Activated B cell treated with CpG ODN at 0.5 μM for 24 hours (primary cell): ENCODE measurements around the gene ASPA. TPM values are rescaled to one million over a fixed set of nuclear protein-coding genes. Genes with fewer than 3 reads are reported as not detected.

Experiments
- ATAC-seq: fragments of 200-7000 bp; cut with Tn5 transposase; one replicate; pipeline ENCODE4 v1.10.0; 2021; ENCODE audit warnings: low read depth, mild to moderate bottlenecking, moderate library complexity
- CTCF ChIA-PET: fragments of 350-600 bp; sonication (Branson Sonifier 250); formaldehyde crosslinking; loops from one replicate; lab custom pipeline; 2021; ENCODE audit warnings: antibody characterized with exemption; lab: Charles Lee
- POLR2A ChIA-PET: fragments of 350-600 bp; sonication (Branson Sonifier 250); formaldehyde crosslinking; loops from one replicate; lab custom pipeline; 2021; ENCODE audit warnings: antibody characterized with exemption; lab: Charles Lee
- DNase-seq: peaks from one replicate; pipeline ENCODE4 v3.0.0; 2022
- H3K27ac Mint-ChIP-seq: one replicate; pipeline ENCODE4 v1.8.0; 2020; ENCODE audit warnings: mixed read lengths
- H3K27me3 Mint-ChIP-seq: one replicate; pipeline ENCODE4 v1.8.0; 2021; ENCODE audit warnings: mixed read lengths
- H3K36me3 Mint-ChIP-seq: one replicate; pipeline ENCODE4 v1.8.0; 2021; ENCODE audit warnings: low read depth, mixed read lengths
- H3K4me1 Mint-ChIP-seq: one replicate; pipeline ENCODE4 v1.8.0; 2021; ENCODE audit warnings: mixed read lengths
- H3K4me3 Mint-ChIP-seq: one replicate; pipeline ENCODE4 v1.8.0; 2020; ENCODE audit warnings: mild to moderate bottlenecking, mixed read lengths
- H3K9me3 Mint-ChIP-seq: one replicate; pipeline ENCODE4 v1.8.0; 2020; ENCODE audit warnings: mixed read lengths
- CTCF ChIP-seq: fragments of 200-600 bp; IDR thresholded peaks from one replicate; pipeline ENCODE4 v1.8.0; 2022; ENCODE audit warnings: antibody characterized with exemption, mild to moderate bottlenecking
- intact Hi-C: fragments of 100-400 bp; cut with micrococcal nuclease; formaldehyde crosslinking; loops from one replicate; pipeline ENCODE4 v1.15.1; 2024
- total RNA-seq: library from RNA; stranded (reverse); gene quantifications from 2 replicates; pipeline ENCODE4 v1.2.3, GENCODE V29; 2022

Gene ASPA
- total RNA-seq, 1 donor from 2014 or later = not detected

- Mint-ChIP-seq H3K27me3 (peaks cover 9% of the 10 kb centered on the region), H3K9me3 (peaks cover 3% of the 10 kb centered on the region), H3K4me1 (no peaks in the 10 kb centered on the region), H3K4me3 (no peak overlapping the region), H3K27ac (no peak overlapping the region), H3K36me3 (no peaks in the 10 kb centered on the region)
- ChIA-PET POLR2A (no interaction called here), CTCF (no interaction called here)
- intact Hi-C loops = no loop called here
- no peak for ATAC-seq
- no peak for DNase-seq
- TF ChIP-seq CTCF = no peak
Observed at GRCh38 chr17:3506054-3506453, 30.3 kb downstream of the ASPA start.

- Mint-ChIP-seq H3K27ac (no peak overlapping the region), H3K9me3 (peaks cover 3% of the 10 kb centered on the region), H3K4me1 (no peaks in the 10 kb centered on the region), H3K36me3 (no peaks in the 10 kb centered on the region), H3K4me3 (no peak overlapping the region), H3K27me3 (peaks cover 7% of the 10 kb centered on the region)
- intact Hi-C loops = no loop called here
- no peak for TF ChIP-seq CTCF
- ATAC-seq (no peak), DNase-seq (no peak)
- CTCF ChIA-PET = no interaction called here
- POLR2A ChIA-PET = no interaction called here
Observed at GRCh38 chr17:3507071-3507470, 31.3 kb downstream of the ASPA start.

GRCh38 chr17:3507869-3508268 is 32.1 kb downstream of the ASPA start:
- ATAC-seq = no peak
- Mint-ChIP-seq H3K27ac (no peak overlapping the region), H3K36me3 (no peaks in the 10 kb centered on the region), H3K9me3 (peaks cover 3% of the 10 kb centered on the region), H3K4me1 (no peaks in the 10 kb centered on the region), H3K4me3 (no peak overlapping the region), H3K27me3 (peaks cover 7% of the 10 kb centered on the region)
- intact Hi-C loops = no loop called here
- ChIA-PET CTCF (no interaction called here), POLR2A (no interaction called here)
- DNase-seq = no peak
- TF ChIP-seq CTCF = no peak

GRCh38 chr17:3510090-3510489 is 34.3 kb downstream of the ASPA start:
- POLR2A ChIA-PET = no interaction called here
- Mint-ChIP-seq H3K27me3 (peaks cover 2% of the 10 kb centered on the region), H3K36me3 (peaks cover 3% of the 10 kb centered on the region), H3K4me3 (no peak overlapping the region), H3K4me1 (no peaks in the 10 kb centered on the region), H3K9me3 (peaks cover 3% of the 10 kb centered on the region), H3K27ac (no peak overlapping the region)
- DNase-seq (no peak), ATAC-seq (no peak)
- intact Hi-C loops = no loop called here
- CTCF ChIA-PET = no interaction called here
- no peak for TF ChIP-seq CTCF

- H3K36me3 Mint-ChIP-seq = peaks cover 5% of the 10 kb centered on the region
- ChIA-PET CTCF (no interaction called here), POLR2A (no interaction called here)
- no peak for ATAC-seq
- no peaks in the 10 kb centered on the region for H3K27me3 Mint-ChIP-seq
- intact Hi-C loops = no loop called here
- H3K27ac Mint-ChIP-seq = no peak overlapping the region
- no peak for TF ChIP-seq CTCF
- no peaks in the 10 kb centered on the region for H3K4me1 Mint-ChIP-seq
- DNase-seq = no peak
- H3K4me3 Mint-ChIP-seq = no peak overlapping the region
- H3K9me3 Mint-ChIP-seq = peaks cover 3% of the 10 kb centered on the region
Observed at GRCh38 chr17:3511852-3512504, 36.2 kb downstream of the ASPA start.
